ENCODE results near the gene NPBWR2. TPM values are rescaled to one million over a fixed set of nuclear protein-coding genes. Genes with fewer than 3 reads are reported as not detected.

Gene NPBWR2
- total RNA-seq, 1 donor from 2014 or later = not detected

DNA sequence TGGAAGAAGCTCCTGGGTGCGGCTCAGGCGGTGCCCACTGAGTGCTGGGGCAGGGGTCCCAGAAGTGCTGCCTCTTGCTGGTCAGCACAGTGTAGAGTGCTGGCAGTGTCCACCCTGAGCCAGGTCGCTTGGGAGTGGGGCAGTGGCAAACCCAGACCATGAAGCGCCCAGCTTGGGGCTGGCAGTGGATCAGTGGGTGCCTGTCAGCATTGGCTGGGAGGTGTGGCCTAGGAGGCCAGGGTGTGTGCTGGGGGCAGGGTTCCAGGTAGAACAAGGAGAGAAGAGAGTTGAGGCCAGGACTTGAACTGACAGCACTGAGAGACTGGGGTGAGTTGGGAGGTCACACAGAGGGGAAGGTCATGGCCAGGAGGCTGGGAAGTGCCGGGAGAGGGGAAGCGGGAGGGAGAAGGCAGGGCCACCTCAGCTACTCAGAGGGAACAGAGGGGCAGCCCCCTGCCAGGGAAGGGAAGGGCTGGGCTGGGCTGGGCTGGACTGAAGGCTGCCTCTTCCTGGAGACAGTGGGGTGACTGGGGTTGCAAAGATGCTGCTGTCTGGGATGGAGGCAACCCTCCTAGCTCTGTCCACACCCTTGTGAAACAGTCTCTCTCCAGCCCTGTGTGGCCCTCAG is 40.2 kb downstream of the NPBWR2 start:
- intact Hi-C loops (cut with DNase I) = loop anchor here (10.0 kb wide), 1 partner anchor 542 kb away; the partner anchor contains the start of gene PPDPF
- DNase-seq (ENCODE audit: low spot score) = no peak

DNA sequence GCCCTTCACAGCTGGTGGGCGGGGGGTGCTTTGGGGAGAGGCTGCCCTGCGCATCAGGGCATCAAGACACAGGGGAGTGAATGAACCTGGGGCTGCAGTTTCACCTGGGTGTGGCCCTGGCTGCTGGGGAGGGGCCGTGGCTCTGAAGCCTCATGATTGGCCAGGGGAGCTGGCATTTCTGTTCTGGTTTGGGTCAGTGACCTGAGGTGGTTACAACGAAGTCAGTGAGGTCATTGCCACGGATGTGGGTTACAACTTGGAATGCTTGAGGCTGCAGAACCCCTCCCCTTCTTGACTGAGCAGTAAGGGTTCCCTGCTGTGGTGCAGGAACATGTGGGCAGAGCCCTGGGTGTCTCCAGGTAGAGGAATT is 41.4 kb downstream of the NPBWR2 start:
- intact Hi-C loops (cut with DNase I) = loop anchor here (10.0 kb wide), 1 partner anchor 541 kb away; the partner anchor contains the start of gene PPDPF

DNA sequence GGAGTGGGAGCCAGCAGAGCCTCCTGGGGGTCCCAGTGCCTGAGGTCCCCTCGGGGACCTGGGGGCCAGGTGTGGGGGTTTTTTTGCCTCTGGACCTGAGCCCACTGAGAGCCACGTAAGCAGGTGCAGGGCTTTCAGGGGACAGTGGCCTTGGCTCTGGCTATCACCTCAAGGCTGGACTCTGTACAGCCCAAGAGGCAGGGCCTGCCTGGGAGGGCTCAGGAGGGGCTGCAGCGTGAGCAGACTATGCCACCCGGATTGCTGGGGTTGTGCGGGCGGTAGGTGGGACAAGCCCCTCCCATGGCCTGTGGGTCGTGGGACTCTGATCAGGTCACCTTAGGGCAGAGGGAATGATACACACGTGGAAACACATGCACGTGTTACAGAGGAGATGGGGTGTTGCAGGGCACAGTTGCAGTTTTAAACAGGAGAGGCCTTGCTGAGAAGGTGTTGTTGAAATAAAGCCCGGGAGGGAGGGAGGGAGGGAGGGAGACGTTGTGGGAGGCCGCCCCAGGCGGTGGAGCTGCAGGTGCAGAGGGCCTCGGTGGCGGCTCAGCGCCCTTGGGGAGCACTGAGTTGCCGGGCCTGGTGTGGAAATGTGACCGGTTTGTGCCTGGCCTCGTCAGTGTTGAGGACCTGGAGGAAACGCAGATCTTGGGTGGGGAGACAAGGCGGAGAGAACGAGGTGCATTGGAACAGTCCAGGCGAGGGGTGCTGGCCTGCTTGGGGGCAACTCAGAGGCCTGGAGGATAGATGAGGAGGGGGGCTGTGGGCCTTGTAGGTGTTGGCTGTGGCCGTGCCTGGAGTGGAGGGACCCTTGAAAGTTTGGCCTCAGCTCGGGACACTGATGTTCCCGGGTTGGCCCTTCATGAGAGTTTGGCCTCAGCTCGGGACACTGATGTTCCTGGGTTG is 42.0 kb downstream of the NPBWR2 start:
- intact Hi-C loops (cut with DNase I) = loop anchor here (10.0 kb wide), 1 partner anchor 541 kb away; the partner anchor contains the start of gene PPDPF
- DNase-seq (ENCODE audit: low spot score) = no peak

More for the DNA sequence above, 41.4 kb downstream of the NPBWR2 start:
- no peak for DNase-seq (ENCODE audit: low spot score)

DNA sequence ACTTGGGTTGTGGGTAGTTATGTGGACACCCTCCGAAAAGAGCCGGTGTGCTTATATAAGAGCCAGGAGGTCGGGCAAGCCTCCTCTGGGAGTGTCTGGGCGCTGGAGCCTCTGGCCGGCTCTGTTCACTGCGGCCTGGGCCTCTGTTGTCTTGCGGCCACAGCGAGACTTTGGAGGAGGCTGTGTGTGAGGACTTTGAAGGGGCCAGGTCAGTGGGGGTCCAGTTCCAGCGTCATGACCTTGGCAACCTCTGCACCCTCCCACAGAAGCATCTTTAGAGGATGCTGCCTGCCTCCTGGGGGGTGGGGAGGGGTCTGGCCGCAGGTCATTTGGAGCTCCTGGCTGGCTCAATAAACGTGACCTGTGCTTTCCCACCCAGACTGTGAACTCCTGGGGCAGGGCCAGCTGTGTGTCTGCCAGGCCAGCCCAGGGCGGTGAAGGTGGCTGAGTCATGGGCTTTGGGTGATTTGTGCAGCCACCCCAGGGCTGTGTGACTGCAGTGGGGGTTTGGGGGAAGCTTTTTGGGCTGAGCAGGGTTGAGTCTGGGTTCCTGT is 43.1 kb downstream of the NPBWR2 start:
- intact Hi-C loops (cut with DNase I) = loop anchor here (10.0 kb wide), 1 partner anchor 539 kb away; the partner anchor contains the start of gene PPDPF
- no peak for DNase-seq (ENCODE audit: low spot score)

- intact Hi-C loops (cut with DNase I) = loop anchor here (2.0 to 10.0 kb wide), 3 partner anchors 83 to 539 kb away; partner anchors contain the start of genes PPDPF, PRPF6 and UCKL1
- no peak for DNase-seq (ENCODE audit: low spot score)
Measured at GRCh38 chr20:64063389-64064144, 43.8 kb downstream of the NPBWR2 start.

- intact Hi-C loops (cut with DNase I) = loop anchor here (2.0 to 10.0 kb wide), 3 partner anchors 82 to 538 kb away; partner anchors contain the start of genes PPDPF, PRPF6 and UCKL1
- DNase-seq (ENCODE audit: low spot score) = peak; percentile 98
Measured at GRCh38 chr20:64062596-64063388, 44.6 kb downstream of the NPBWR2 start, which contains the start of gene TCEA2. Gene TCEA2 (plus strand): TSS chr20:64063198. CDS start chr20:64063313, 115 bp downstream.

DNA sequence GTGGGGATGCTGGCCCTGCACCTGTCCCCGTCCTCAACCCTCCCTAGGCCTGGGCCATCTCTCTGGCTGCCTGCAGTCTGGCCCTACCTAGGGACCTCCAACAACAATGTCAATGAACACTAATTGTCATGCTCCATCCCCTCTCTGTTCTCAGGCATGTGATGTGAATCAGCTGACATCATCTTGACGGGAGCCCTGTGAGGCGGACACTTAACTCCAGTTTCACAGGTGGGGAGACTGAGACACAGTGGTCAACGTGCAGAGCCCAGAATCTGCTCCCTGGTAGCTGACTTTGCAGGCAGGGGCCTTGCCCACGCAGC is 45.1 kb downstream of the NPBWR2 start:
- DNase-seq (ENCODE audit: low spot score) = no peak
- intact Hi-C loops (cut with DNase I) = loop anchor here (2.0 to 10.0 kb wide), 3 partner anchors 81 to 537 kb away; partner anchors contain the start of genes PPDPF, PRPF6 and UCKL1

DNA sequence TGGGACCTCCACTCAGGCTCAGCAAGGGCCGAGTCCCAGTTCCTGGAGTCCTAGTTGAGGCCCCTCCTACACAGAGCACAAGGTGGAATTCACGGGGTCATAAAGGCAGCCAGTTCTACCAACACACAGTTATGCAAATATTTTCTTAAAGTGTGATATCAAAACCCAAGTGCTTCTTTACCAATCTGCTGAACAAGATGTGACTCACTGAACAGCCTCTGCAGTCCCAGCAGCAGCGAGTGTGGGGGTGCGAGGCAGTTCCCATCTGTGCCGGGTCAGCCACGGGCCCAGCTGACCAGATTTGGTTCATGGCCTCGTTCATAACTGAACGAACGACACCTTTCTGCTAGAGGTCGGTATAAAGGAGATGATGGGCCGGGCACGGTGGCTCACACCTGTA is 48.8 kb downstream of the NPBWR2 start:
- intact Hi-C loops (cut with DNase I) = no loop called here

GRCh38 chr20:64057628-64058498 is 49.5 kb downstream of the NPBWR2 start:
- intact Hi-C loops (cut with DNase I) = no loop called here
- peak; percentile 90 for DNase-seq (ENCODE audit: low spot score)

More for the DNA sequence above, 48.8 kb downstream of the NPBWR2 start:
- DNase-seq (ENCODE audit: low spot score) = no peak

- no peak for DNase-seq (ENCODE audit: low spot score)
- intact Hi-C loops (cut with DNase I) = no loop called here
Measured at GRCh38 chr20:64056889-64057627, 50.3 kb downstream of the NPBWR2 start.

DNA sequence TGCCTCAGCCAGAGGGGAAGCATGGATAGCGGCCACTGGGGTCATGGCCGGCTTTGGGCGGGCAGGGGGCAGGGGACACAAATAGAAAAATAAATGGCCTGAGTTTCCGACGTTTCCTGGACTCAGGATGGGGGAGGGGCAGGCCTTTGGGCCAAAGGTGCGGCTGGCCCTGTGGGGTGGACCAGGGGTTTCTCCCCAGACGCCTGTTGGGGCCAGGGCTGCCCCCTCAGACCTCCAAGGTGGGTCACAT is 50.8 kb downstream of the NPBWR2 start:
- intact Hi-C loops (cut with DNase I) = no loop called here
- DNase-seq (ENCODE audit: low spot score) = no peak

DNA sequence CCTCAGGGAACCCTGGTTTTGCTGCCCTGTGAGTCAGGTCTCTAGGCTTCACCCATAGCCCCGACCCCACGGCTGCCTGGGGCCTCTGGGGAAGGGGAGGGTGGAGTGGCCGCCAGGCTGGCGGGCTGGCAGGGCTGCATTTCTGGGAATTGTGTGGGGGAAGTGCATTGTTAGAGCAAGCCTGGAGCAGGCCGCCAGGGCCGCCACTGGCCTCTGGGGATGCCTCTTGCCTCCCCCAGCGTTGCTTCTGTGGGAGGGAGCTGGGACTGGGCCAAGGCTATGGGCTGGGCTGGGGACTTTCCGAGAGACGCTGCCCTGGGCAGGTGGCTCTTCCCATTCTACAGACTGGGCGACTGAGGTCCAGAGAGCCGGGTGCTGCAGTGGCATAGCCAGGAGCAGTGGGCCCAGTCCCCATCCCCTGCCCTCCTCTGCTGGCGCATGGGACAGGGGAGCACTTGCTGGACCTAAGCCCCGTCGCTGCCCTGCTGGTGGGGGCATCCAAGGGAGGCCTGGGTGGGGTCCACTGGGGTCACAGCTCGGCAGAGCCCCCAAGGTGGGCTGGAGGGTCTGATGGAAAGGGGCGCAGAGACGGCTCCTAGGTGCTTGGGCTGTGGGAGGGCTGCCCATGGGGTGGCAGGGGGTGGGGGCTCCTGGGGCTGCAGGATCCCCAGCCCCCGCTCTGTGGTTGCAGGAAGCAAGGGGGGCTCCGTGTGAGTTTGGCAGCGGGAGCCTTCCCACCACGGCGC is 51.3 kb downstream of the NPBWR2 start:
- peak; percentile 85 for DNase-seq (ENCODE audit: low spot score)
- intact Hi-C loops (cut with DNase I) = loop anchor here (2.0 kb wide), 1 partner anchor 17 kb away; no protein-coding TSS in a partner anchor

DNA sequence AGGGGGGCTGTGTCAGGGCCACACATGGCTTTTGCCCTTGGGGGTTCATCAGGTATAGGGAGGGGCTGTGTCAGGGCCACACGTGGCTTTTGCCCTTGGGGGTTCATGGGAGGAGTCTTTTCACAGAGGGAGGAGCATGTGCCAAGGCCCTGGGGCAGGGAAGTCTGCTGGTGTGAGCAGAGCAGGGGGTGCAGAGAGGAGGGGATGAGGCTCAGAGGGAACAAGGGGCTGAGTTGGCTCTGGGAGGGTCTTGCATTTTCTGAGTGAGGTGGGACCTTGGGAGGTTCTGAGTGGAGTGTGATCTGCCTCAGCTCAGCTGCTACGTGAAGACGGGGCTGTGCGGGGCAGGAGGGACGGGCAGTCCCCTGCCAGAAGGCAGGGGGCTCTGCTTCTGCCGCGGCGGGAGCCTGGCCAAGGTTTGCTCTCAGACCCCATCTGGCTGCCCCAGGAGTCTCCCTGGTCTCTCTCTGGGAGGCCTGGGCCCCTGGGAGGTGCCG is 51.9 kb downstream of the NPBWR2 start:
- no peak for DNase-seq (ENCODE audit: low spot score)
- intact Hi-C loops (cut with DNase I) = loop anchor here (2.0 kb wide), 1 partner anchor 17 kb away; no protein-coding TSS in a partner anchor

- intact Hi-C loops (cut with DNase I) = loop anchor here (2.0 kb wide), 1 partner anchor 15 kb away; no protein-coding TSS in a partner anchor
- peak; percentile 88 for DNase-seq (ENCODE audit: low spot score)
Measured at GRCh38 chr20:64053841-64054661, 53.3 kb downstream of the NPBWR2 start.
